ENCODE data around the gene CD180.
A peak's percentile ranks its signal among the peaks of the same experiment; 100 is the strongest.

Gene CD180

GRCh38 chr5:67156976-67157583, 39.5 kb downstream of the CD180 start:
- peak; percentile 61 to 72 for DNase-seq

- DNase-seq = no peak
Measured at GRCh38 chr5:67154556-67155206, 41.9 kb downstream of the CD180 start.

GRCh38 chr5:67153292-67153691, 43.3 kb downstream of the CD180 start:
- DNase-seq = no peak

- no peak for DNase-seq
Measured at GRCh38 chr5:67152400-67152799, 44.2 kb downstream of the CD180 start.

- DNase-seq = no peak
Measured at GRCh38 chr5:67149951-67150523, 46.6 kb downstream of the CD180 start.

GRCh38 chr5:67149057-67149950, 47.3 kb downstream of the CD180 start:
- no peak for DNase-seq

GRCh38 chr5:67147760-67148159, 48.8 kb downstream of the CD180 start:
- no peak for DNase-seq

GRCh38 chr5:67146981-67147380, 49.6 kb downstream of the CD180 start:
- no peak for DNase-seq

- DNase-seq = no peak
Measured at GRCh38 chr5:67146574-67146973, 50.0 kb downstream of the CD180 start.

GRCh38 chr5:67144183-67144639, 52.4 kb downstream of the CD180 start:
- DNase-seq = no peak

GRCh38 chr5:67143549-67143948, 53.0 kb downstream of the CD180 start:
- no peak for DNase-seq

GRCh38 chr5:67142816-67143215, 53.8 kb downstream of the CD180 start:
- no peak for DNase-seq

- DNase-seq = no peak
Measured at GRCh38 chr5:67141644-67142043, 55.0 kb downstream of the CD180 start.

GRCh38 chr5:67140413-67140812, 56.2 kb downstream of the CD180 start:
- no peak for DNase-seq

- no peak for DNase-seq
Measured at GRCh38 chr5:67139030-67139429, 57.6 kb downstream of the CD180 start.

- DNase-seq = no peak
Measured at GRCh38 chr5:67135381-67135984, 61.1 kb downstream of the CD180 start.

- no peak for DNase-seq
Measured at GRCh38 chr5:67133776-67134175, 62.8 kb downstream of the CD180 start.

- DNase-seq = no peak
Measured at GRCh38 chr5:67133217-67133616, 63.4 kb downstream of the CD180 start.

- no peak for DNase-seq
Measured at GRCh38 chr5:67129768-67130167, 66.8 kb downstream of the CD180 start.

Measured in CD4-positive, alpha-beta T cell treated with Interferon alpha-2 for 1 hour (primary cell).